ENCODE data around the gene SCRN2. TPM values are rescaled to one million over a fixed set of nuclear protein-coding genes. Genes with fewer than 3 reads are reported as not detected.

Gene SCRN2
- total RNA-seq, 6 experiments from 2014 or later, result 33.9 to 46.6 (median 39.1) TPM

DNA sequence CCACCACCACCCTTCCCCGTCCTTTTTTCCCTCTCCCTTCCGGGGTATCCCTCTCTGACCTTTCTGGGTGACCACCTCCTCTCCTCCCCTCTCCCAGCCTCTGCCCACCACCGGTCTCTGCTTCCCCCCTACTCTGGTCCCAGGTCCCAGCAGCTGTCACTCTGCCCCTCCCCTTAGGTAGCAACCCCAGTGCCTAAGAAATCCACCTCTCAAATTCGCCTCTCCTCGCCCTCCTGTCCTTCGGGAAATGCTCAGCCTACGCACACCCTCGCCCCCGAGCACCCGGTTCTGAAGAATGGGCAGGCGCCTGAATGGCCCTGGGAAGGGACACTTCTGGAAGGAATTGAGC lies 10.7 kb upstream of the SCRN2 start:
- DNase-seq, result no peak
- no peaks in the 10 kb centered on the region for H3K36me3 Mint-ChIP-seq (ENCODE audit: low read depth)
- no peaks in the 10 kb centered on the region for H3K9me3 Mint-ChIP-seq
- H3K4me1 Mint-ChIP-seq (ENCODE audit: low read depth), result peaks cover 37% of the 10 kb centered on the region
- H3K27me3 Mint-ChIP-seq (ENCODE audit: insufficient read depth), result peaks cover 42% of the 10 kb centered on the region
- no peak overlapping the region for H3K27ac Mint-ChIP-seq
- TF ChIP-seq, protein P1, sequence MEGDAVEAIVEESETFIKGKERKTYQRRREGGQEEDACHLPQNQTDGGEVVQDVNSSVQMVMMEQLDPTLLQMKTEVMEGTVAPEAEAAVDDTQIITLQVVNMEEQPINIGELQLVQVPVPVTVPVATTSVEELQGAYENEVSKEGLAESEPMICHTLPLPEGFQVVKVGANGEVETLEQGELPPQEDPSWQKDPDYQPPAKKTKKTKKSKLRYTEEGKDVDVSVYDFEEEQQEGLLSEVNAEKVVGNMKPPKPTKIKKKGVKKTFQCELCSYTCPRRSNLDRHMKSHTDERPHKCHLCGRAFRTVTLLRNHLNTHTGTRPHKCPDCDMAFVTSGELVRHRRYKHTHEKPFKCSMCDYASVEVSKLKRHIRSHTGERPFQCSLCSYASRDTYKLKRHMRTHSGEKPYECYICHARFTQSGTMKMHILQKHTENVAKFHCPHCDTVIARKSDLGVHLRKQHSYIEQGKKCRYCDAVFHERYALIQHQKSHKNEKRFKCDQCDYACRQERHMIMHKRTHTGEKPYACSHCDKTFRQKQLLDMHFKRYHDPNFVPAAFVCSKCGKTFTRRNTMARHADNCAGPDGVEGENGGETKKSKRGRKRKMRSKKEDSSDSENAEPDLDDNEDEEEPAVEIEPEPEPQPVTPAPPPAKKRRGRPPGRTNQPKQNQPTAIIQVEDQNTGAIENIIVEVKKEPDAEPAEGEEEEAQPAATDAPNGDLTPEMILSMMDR (IDR thresholded peaks at IDR 0.05), result no peak
- H3K4me3 Mint-ChIP-seq, result peak overlapping the region; percentile 7; the same call in 1 of the 2 replicates

DNA sequence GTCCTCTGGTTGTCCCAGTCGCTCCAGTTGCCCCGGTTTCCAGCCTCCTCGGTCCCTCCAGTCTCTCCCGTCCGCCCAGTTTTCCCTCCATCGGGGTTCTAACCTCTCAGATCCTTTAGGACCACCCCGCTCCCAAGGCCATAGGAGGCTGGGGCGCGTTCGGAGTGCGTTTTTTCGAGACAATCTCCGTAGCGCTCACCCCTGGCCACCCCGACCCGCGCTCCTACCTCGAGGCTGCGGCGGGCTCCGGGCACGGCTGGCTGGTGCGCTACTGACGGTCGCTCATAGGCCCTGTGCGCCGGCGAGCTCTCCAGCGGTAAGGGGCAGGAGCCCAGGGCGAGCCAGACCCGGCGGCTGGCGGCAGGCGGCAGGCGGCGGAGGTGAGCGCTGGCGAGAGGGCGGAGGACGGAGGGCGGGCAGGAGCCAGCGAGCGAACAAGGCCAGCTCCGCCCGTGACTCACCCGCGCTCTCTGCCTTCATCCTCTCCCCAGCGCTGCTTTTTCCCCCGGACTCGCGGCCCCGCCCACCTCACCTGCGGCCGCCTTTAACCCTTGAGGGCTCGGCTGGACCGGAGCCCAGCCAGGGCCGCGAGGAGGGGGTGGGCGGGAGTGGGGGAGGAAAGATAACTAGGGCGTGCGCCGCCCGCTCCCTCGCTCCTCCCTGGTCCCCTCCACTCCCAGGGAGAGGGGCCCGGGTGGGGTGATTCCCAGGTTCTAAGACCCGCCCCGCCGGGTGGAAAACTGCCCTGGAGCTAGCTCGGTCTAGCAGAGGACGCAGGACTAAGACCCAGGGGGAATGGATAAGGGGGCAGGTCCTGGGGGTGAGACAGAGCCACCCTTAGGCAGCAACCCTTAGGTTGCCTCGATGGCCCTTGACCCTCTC lies 9.9 kb upstream of the SCRN2 start, which contains the start of gene SP6:
Gene SP6, minus strand, starts transcription at position 472 of the 882 bp plus-strand sequence. CDS start 2,734 bp downstream, outside the sequence.
- peak; percentile 50 for DNase-seq
- Mint-ChIP-seq H3K27ac (peak within 1 kb of the TSS; percentile 36; the same call in 1 of the 2 replicates), H3K4me1 (ENCODE audit: low read depth) (peaks cover 30% of the 10 kb centered on the region), H3K9me3 (no peaks in the 10 kb centered on the region), H3K4me3 (peak within 1 kb of the TSS; percentile 85), H3K27me3 (ENCODE audit: insufficient read depth) (peaks cover 42% of the 10 kb centered on the region), H3K36me3 (ENCODE audit: low read depth) (no peaks in the 10 kb centered on the region)
- TF ChIP-seq, protein P1 (IDR thresholded peaks at IDR 0.05), result peak; percentile 52

DNA sequence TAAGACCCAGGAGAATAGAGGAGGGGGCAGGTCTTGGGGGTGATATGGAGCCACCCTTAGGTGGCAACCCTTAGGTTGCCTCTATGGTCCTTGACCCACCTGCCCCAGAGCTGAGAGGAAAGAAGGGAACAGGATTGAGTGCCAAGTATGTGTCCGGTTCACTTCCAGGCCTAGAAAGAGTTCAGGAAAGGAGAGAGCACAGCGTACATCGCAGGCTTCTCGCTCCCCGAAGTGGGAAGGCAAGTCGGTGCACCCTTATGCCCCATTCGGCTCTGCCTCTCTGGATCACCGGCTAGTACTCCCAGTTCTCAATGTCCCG lies 9.3 kb upstream of the SCRN2 start:
- Mint-ChIP-seq H3K4me1 (ENCODE audit: low read depth) (peaks cover 24% of the 10 kb centered on the region), H3K27me3 (ENCODE audit: insufficient read depth) (peaks cover 38% of the 10 kb centered on the region), H3K36me3 (ENCODE audit: low read depth) (no peaks in the 10 kb centered on the region), H3K4me3 (peak overlapping the region; percentile 85), H3K9me3 (no peaks in the 10 kb centered on the region), H3K27ac (peak overlapping the region; percentile 36; the same call in 1 of the 2 replicates)
- TF ChIP-seq, protein P1 (IDR thresholded peaks at IDR 0.05), result no peak
- DNase-seq, result no peak

DNA sequence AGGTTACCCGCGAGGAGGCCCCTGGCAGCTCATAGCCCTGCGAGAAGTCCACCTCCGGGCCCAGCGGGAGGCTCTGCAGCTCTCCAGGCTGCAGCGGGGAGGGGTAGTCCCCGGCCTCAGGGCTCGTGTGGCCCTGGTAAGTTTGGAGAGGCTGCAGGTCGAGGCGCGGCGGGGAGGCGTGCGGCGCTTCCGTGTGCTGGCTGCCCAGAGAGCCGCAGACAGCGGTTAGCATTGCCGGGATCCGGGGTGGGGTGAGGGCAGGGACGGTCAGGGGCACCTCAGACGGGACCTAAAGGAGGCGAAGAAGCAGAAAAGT lies 7.1 kb upstream of the SCRN2 start:
- peaks cover 16% of the 10 kb centered on the region for H3K27me3 Mint-ChIP-seq (ENCODE audit: insufficient read depth)
- peaks cover 40% of the 10 kb centered on the region for H3K4me1 Mint-ChIP-seq (ENCODE audit: low read depth)
- no peak overlapping the region for H3K27ac Mint-ChIP-seq
- H3K36me3 Mint-ChIP-seq (ENCODE audit: low read depth), result no peaks in the 10 kb centered on the region
- DNase-seq, result no peak
- no peaks in the 10 kb centered on the region for H3K9me3 Mint-ChIP-seq
- TF ChIP-seq, protein P1 (IDR thresholded peaks at IDR 0.05), result no peak
- no peak overlapping the region for H3K4me3 Mint-ChIP-seq

DNA sequence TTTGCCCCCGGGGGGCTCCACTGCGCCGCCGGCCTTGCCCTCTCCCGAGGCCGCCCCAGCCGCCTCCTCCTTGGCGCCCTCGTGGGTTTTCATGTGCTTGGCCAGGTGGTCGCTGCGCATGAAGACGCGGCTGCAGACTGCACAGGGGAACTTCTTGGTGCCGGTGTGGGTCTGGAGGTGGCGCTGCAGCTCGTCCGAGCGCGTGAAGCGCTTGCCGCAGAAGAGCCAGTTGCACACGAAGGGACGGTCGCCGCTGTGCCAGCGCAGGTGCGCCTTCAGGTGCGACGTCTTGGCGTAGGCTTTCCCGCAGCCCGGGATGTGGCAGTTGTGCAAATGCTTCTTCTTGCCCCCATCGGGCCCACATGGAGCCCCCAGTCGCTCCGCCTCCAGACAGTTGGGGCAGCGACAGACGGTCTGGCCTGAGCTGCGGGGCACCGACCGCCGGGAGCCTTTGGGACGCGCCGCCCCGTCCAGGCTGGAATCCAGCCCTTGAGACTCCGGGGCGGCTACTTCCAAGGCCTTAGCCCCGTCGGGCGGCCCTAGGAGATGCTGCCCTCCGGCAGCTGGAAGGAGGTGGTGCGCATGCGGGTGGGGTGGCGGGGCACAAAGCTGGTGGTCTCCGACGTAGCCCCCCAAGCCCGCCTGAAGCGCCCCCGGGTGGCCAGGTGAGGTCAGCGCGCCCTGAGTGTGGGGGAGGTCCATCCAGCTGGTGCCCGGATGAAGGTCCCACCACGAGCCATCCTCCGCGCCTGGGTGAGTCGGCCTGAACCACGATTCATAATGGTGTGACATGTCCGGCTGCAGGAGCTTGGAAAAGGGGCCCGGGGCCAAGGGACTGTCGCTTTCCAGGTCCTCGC lies 6.5 kb upstream of the SCRN2 start:
- Mint-ChIP-seq H3K4me3 (no peak overlapping the region), H3K9me3 (no peaks in the 10 kb centered on the region), H3K27me3 (ENCODE audit: insufficient read depth) (peaks cover 10% of the 10 kb centered on the region), H3K27ac (no peak overlapping the region), H3K4me1 (ENCODE audit: low read depth) (peaks cover 44% of the 10 kb centered on the region), H3K36me3 (ENCODE audit: low read depth) (no peaks in the 10 kb centered on the region)
- DNase-seq, result no peak
- TF ChIP-seq, protein P1 (IDR thresholded peaks at IDR 0.05), result peak; percentile 35
